HG03060 (cell line): ENCODE results near the gene NLE1.
A peak's percentile ranks its signal among the peaks of the same experiment; 100 is the strongest.
"Not testable (repeated sequence)": the region's sequence is repeated elsewhere in the genome, so short reads cannot be mapped to it uniquely, and the experiment has no call there.

Source experiments
- ATAC-seq: cut with Tn5 transposase; IDR thresholded peaks from one replicate; pipeline ENCODE4 v1.9.1; 2021; ENCODE audit warnings: low read depth, moderate number of reproducible peaks; ENCODE audit not compliant: unreplicated experiment

The NLE1 gene

GRCh38 chr17:35130392-35130791 lies 11.7 kb downstream of the NLE1 start:
- no peak for ATAC-seq

DNA sequence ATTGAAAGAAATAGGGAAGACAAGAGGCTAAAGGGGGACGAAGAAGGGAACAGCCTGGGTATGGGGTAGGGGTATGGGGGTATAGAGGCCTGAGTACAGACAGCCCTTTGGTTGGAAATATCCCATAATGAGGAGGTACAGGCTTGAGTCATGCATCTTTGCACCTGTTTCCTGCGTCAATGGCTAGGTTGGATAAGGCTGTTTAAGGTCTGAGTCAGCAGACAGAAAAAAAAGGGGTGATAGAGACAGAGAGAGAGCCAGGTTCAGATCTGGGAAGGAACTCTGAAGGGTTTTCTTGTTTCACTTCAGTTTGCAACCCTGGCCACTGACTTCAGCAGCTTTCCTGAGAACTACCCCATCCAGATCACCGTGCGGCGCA lies 12.1 kb downstream of the NLE1 start:
- ATAC-seq, result no peak

- no peak for ATAC-seq
These were observed 12.7 kb downstream of the NLE1 start for GRCh38 chr17:35129154-35129972.

DNA sequence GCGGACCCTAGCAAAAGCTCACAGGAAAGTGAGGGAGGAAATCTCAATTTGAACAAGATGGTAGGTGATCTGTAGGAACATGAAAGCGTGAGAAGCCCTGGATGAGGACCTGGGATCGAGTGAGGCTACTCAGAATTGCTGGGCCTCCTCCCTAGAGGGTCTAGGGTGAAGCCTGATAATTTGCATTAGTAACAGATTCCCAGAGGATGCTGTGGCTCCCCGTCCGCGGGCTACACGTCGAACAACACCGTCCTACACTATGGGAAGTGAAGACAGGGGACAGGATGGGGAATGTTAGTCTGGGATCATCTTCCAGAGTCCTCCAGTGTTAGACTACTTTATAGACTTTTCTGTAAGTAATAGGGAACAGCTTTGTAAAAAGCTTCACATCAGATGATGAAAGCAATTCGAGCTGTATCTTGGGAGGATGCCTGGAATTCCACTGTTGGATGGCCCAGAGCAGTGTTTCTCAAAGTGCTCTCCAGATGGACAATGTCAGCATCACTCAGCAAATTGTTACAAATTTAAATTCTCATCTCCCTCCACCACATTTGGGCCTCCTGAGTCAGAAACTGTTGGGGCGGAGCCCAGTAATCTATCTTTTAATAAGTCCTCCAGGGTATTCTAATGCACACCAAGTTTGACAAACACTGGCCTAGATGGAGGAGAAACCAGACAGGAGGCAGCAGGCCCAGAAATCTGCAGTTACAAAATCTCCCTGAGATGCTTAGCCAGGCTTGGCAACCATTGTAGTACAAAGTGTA lies 14.2 kb downstream of the NLE1 start:
- no peak for ATAC-seq

GRCh38 chr17:35121315-35121714 lies 20.8 kb downstream of the NLE1 start, which contains the start of gene FNDC8:
Gene FNDC8, plus strand, starts transcription at chr17:35121615. Its CDS starts 79 bp downstream, at chr17:35121694.
- no peak for ATAC-seq

GRCh38 chr17:35119370-35120165 lies 22.5 kb downstream of the NLE1 start, which contains the start of gene RAD51D:
Gene RAD51D, minus strand, starts transcription at chr17:35119860. Its CDS starts 247 bp downstream, at chr17:35119613.
- ATAC-seq, result peak; percentile 39

DNA sequence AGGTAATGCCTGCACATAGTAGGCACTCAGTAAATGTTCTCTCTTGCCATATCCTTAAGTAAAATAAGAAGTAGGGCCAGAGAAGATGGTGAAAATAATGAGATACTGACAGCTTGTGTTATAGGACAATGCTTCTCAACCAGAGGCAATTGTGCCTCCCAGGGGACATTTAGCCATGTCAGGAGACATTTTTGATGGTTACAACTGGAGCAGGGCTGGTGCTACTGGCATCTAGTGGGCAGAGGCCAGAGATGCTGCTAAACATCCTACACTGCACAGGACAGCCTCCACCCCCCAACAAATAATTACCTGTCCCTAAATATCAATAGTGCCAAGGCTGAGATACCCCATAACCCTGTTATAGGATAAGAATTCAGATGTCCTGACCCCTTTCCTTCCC lies 24.1 kb downstream of the NLE1 start:
- no peak for ATAC-seq

GRCh38 chr17:35116845-35117244 lies 25.3 kb downstream of the NLE1 start:
- no peak for ATAC-seq

GRCh38 chr17:35110791-35111190 lies 31.3 kb downstream of the NLE1 start:
- not testable (repeated sequence) for ATAC-seq

GRCh38 chr17:35104844-35105450 lies 37.2 kb downstream of the NLE1 start:
- no peak for ATAC-seq

GRCh38 chr17:35103271-35103670 lies 38.8 kb downstream of the NLE1 start:
- no peak for ATAC-seq

GRCh38 chr17:35101725-35102124 lies 40.4 kb downstream of the NLE1 start:
- no peak for ATAC-seq

DNA sequence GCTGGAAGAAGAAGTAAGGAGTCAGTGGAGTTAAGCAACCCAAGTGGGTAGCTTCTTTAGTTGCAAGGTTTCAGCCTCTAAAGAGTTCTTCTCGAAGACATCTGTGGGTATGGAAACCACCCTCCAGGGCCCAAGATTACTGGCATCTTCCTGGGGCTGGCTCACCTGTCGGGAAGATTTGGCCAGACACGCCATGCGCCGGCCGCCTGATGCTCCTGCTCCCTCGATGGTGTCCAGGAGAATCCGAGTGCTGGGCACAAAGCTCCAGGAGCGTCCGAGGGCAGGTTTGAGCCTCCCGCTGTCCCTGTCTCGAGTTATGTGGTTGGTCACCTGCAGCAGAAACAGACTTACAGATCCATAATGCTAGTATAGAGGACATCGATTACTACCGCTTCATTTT lies 41.1 kb downstream of the NLE1 start:
- no peak for ATAC-seq

DNA sequence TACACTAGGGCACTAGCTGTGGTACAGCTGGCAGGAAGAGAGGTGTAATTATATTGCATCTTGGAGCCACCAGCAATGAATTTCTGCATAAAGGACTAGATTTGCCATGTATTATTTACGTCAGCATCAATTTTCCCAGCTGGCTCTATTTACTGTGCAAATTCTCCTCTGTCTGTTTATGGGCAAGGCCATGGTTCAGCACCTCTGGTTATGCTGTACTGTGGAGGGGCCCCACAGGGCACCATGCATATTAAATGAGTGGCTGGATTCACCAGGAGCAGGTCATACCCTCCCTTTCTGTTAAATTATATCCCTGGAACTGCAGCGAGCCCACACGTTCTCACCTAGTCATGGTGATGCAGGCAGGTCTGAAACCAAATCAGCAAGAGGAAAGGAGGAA lies 42.2 kb downstream of the NLE1 start:
- no peak for ATAC-seq

GRCh38 chr17:35097776-35098175 lies 44.3 kb downstream of the NLE1 start:
- ATAC-seq, result no peak

DNA sequence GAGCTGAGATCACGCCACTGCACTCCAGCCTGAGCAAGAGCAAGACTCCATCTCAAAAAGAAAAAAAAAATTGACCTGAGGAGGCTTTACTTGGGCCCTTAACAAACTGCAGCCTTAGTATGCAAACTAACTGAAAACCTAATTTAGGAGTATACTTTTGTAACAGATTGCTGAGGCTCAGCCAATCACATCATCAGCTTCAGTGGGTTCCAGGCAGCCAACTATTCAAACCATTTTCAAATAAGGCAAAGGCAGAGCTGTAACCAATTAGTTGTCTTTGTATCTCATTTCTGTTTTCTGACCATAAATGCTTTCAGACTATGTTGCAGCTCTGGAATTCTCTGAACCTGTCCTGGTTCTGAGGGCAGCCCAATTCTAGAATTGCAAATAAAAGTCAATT lies 46.4 kb downstream of the NLE1 start:
- no peak for ATAC-seq

- ATAC-seq, result no peak
These were observed 47.2 kb downstream of the NLE1 start for GRCh38 chr17:35094902-35095301.

GRCh38 chr17:35090707-35091106 lies 51.4 kb downstream of the NLE1 start:
- ATAC-seq, result not testable (repeated sequence)

- ATAC-seq, result no peak
These were observed 52.4 kb downstream of the NLE1 start for GRCh38 chr17:35089586-35090296.
